Kasumi-1 (cell line): Measurements from ENCODE around the gene MAP7.
"Not testable (repeated sequence)": the region's sequence is repeated elsewhere in the genome, so short reads cannot be mapped to it uniquely, and the experiment has no call there.

ENCODE experiments used
- DNase-seq, 2 experiments: peaks; one replicate each; lab custom pipeline; 2025; lab: John Stamatoyannopoulos, UW

The MAP7 gene

DNA sequence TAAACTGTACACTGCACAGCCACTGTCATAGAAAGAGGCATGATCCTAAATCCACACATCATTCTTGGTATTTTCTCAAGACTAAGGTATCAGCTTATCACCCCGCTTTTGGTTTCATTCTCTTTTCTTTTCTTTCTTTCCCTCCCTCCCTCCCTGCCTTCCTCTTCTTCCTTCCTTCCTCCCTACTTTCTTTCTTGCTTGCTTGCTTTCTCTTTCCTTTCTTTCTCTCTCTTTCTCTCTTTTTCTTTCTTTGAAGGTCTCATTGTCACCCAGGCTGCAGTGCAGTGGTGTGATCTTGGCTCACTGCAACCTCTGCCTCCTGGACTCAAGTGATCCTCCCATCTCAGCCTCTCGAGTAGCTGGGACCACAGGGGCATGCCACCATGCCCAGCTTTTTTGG is 81.1 kb downstream of the MAP7 start:
- DNase-seq: no peak

DNA sequence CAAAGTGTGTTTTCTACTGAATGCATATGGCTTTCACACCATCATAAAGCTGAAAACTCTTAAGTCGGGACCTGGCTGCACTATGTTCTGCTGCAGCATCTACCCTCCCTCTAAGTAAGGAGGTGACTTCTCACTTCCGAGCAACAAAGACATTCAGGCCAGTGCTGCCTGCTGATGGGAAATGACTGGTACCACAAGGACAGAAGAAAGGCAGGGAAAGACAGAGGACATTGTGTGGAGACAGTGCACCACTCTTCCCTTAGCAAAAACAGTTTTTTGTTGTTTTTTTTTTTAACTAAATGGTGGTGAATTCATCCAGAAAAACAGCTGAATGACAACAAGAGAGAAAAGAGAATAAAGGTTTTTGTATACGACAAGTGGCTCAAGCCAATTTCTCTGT is 81.5 kb downstream of the MAP7 start:
- DNase-seq: no peak

DNA sequence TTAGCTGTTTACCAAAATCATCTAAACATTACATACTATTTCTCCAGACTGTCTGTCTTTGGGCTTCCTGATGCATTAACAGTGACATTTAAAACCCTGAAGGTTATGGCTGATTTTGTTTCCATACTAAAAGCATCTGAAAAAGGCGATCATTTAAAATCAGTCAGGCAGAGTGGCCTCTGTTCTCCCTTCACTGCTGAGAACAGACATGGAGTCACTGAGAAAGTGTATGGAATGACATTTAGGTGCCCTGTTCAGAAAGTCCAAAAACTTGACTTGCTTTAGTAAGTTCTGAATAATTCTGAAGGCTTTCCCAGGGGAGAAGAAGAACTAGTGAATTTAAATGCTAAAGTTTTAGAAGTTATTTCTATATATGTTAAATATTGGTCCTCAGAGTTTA is 83.0 kb downstream of the MAP7 start:
- DNase-seq: no peak

DNA sequence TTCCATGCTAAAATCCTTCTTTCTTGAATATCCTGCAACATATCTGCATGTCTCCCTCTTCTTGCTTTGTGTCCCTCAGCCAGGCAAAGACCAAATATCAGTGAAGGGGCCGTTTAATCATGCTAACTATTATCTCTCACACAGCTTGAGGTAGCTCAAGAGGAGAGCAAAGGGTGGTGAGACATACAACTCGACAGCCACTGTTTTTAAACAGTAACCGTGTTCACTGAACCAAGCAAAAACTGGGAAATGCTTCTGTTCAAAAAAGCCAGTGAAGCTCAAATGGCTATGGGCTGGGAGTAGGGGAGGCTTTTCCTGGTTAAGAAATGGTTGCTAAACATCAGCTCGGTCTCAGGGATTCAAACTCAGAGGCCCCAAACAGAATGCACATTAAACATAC is 83.4 kb downstream of the MAP7 start:
- no peak for DNase-seq

DNA sequence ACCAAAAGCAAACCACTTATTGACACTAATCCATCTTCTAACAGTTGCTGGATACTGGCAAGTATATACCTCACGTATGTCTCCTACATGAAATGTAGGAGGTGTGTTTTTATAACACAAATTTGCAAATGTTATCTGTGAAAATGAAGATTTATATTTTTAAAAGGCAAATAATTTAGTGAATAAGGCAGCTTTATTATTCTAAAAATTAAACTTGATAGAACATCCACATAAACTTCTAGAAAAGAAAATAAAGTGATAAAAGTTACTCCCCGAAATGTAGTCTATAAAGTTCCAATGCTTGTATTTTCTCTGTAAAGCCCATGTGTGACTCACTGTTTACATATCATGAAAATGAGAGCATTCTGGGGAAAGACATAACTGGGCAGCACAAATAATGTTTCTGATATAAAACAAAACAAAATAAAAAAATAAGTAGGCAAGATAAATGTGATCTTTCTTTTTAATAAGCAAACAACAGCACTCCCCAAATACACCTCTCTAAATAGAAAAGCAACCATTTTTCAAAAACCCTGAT is 84.4 kb downstream of the MAP7 start:
- DNase-seq: no peak

DNA sequence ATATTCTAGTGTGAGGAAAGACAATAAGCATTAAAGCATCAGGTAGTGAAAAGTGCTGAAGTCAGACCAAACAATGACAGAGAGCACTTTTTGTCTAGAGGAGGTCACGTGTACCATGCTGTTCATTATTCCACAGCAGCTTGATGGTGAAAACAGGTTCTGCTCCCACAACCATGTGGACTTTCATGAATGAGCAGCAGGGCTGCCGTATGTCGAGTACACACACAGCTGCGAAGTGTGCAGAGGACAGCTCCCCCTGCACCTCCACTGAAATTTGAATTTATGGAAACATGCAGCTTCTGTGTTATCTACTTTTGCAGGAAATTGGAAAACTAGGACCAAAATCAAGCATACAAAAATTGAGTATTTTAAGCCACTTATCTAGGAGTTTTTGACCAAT is 85.3 kb downstream of the MAP7 start:
- DNase-seq: no peak

DNA sequence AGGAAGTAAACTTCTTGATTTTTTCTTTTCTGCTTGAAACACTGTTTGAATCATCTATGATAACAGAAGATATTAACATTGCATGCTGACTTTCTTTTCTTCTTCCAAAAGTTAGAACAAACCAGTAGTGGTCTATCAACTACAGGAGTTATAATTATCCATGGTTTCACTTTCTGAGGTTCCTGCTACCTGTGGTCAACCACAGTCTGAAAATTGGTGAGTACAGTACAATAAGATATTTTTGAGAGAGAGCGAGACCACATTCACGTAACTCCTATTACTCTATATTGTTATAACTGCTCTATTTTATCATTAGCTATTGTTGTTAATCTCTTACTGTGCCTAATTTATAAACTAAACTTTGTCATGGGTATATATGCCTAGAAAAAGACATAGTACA is 86.1 kb downstream of the MAP7 start:
- peak in 1 of 2 experiments; percentile 4 for DNase-seq

DNA sequence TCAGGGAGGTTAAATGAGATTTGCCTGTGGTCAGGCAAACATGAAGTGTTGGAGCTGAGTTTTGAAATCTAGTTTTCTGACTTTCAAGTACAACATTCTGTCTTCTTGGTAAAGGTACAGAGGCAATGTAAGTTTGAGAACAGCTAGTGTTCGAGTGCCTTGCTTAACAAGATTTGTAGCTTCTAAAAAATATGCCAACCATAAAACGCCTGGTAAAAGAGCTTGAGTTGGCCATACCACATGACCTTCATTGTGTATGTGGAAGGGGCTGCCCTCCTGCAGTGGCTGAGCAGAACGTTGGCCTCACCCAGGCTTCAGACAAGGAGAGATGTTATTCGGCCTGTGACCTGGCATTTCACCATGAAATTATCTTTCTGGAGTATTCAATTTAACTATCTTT is 86.5 kb downstream of the MAP7 start:
- no peak for DNase-seq

DNA sequence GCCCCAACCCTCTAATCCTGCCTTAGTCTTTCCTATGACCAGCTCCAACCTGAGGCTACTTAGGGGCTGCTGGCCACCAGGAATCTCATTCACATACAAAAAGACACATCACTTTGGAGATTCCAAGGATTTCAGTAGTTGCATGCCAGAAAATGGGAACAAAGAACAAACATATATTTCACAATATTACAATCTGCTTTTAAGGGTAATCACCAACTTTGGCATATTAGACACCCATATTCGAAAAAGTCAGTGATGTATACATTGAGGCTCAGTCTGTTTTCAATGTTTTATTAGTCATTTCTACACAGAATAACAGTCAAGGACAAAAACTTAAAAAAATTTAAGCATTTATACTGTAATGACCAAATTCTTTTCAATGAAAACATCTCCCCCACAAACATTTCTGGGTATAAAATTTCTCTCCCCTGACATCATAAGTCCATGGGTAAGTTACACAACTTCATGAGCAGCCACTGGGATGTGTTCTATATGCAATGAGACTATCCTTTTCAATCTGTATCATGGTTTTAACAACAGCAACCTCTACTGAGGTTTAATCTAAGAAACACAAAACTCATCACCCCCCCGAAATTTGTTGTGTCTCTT is 103.5 kb downstream of the MAP7 start:
- DNase-seq: no peak

DNA sequence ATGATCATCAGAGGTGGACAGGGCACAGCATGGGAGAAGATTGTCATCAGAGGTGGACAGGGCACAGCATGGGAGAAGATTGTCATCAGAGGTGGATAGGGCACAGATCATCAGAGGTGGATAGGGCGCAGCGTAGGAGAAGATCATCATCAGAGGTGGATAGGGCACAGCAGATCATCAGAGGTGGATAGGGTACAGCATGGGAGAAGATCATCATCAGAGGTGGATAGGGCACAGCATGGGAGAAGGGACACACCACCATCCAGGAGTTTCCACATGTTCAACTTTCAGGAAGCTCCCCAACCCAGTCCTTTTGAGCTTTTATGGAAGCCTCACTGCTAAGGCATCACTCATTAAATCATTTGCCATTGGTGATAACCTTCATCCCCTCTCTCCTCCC is 104.1 kb downstream of the MAP7 start:
- DNase-seq: no peak

DNA sequence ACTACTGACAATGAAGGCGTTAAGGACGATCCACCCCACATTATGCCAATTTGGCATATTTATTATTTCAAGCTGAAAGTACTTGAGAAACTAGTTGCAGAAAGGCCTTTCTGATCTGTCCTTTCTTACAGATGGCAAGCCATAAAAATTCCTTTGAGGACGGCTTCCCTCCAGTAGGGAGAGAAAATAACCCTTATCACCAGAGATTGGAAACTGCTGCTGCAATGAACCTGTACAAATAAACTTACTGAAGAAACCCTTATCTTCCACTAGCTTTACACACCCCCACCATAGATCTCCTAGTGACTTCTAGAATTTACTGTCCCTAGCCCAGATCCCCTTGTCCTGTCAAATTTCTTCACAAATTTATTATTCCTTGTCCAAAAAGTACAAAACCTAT is 105.2 kb downstream of the MAP7 start:
- no peak for DNase-seq

DNA sequence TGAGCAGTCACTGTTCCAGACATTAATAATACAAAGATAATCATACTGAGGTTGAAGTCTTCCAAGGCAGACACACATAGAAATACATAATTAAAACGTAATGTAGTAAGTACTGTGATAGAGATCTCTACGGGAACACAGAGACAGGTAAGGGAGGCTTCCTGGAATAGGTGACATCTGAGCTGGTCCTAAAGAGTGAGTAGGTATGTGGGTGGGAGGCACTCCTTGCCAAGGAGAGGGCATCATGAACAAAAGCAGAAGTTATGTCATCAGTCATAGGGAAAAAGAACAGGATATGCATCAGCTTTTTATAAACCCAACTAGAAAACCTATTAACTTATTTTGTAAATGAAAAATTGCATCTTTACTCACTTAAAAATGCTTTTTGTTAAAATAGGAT is 110.0 kb downstream of the MAP7 start:
- DNase-seq: peak in 1 of 2 experiments; percentile 6

DNA sequence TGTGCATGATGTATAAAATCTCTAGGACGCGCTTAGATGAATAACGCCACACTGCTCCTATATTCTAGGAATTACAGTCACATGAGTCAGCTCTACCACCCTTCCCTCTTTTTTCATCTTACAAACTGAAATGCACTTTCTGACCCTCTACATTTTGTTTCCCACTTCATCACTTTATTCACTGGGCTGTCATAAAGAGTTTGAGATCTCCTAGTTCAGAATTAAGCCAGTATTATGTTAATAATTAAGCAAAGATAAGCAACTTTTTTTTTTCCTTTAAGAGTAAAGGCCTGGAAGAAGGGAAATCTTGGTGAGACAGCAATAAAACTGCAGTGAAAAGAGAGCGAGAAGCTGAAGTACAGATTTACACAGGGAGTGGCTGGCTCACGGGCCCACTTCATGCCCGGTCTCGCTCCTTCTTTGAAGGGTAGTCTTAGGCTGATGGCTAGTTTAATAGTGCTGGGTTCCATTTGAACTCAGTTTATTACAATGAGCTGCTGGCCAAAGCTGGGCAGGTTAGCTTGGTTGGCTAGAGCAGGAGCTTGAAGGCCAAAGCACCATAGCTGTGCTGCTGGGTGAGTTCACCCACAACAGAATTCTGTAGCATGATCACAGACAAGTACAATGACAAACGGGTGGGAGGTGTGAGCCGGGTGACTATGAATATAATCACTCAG is 110.6 kb downstream of the MAP7 start:
- no peak for DNase-seq

DNA sequence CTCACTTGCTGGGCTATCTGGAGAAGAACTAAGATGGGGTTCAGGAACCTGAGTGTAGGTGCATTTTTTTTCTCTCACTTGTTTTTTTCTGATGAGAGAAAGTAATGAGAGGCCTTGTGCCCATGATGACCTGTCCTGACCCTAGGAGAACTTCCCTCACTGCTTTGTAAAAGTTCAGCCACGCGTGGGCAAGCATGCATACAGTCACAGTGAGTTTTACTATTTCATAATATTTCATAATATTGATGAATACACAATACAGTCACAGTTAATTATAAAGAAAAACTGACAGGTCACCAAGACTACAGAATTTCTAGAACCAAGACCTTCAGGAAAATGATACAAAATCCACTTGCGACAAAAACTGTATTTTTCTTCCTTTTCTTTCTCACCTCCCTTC is 111.8 kb downstream of the MAP7 start:
- DNase-seq: no peak

DNA sequence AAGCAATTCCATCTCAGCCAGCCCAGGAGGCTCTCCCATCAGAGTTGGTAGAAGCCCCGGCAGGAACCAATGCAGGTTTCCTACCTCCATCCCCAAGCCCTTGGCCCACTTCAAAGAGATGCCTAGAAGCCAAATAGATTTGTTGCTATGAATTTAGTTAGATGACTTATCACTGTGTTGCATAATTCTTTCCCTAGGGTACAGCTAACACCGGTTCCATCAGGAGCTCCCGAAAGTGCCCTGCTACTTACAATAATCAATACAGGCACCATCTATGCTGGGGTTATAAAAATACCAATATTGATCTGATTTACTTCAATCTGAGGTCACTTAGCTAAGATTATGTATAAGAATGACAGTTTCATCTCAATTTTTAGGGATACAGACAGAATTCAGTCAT is 113.0 kb downstream of the MAP7 start:
- DNase-seq: no peak

DNA sequence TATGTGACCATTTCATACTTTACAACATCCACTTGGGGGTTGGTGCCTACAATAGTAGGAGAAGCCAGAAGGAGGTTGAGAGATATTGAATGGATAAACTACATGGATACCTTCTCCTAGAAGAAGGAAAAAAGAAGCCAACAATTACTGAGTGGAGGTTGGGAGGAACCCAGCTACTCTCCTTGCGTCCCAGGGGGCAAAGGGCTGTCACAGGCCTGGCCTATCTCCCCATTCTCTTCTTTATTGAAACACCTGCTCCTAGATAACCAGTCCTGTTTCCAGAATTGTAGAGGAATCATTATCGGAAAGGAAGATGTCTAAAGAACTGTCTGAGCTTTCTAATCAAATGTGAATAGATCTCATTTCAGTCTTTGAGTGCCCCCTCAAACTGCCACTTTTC is 115.1 kb downstream of the MAP7 start:
- no peak for DNase-seq

DNA sequence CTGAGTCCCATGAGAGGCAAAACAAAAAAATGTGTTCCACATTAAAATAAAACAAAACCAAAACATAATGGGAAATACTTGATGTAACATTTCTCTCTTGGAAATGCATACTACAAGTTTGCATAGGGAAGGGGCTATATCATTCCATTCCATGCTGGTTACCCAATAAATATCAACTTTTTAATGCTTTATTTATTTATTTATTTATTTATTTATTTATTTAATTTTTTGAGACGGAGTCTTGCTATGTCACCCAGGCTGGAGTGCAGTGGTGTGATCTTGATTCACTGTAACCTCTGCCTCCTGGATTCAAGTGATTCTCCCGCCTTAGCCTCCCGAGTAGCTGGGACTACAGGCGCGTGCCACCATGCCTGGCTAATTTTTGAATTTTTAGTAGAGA is 118.9 kb downstream of the MAP7 start:
- not testable (repeated sequence) for DNase-seq

DNA sequence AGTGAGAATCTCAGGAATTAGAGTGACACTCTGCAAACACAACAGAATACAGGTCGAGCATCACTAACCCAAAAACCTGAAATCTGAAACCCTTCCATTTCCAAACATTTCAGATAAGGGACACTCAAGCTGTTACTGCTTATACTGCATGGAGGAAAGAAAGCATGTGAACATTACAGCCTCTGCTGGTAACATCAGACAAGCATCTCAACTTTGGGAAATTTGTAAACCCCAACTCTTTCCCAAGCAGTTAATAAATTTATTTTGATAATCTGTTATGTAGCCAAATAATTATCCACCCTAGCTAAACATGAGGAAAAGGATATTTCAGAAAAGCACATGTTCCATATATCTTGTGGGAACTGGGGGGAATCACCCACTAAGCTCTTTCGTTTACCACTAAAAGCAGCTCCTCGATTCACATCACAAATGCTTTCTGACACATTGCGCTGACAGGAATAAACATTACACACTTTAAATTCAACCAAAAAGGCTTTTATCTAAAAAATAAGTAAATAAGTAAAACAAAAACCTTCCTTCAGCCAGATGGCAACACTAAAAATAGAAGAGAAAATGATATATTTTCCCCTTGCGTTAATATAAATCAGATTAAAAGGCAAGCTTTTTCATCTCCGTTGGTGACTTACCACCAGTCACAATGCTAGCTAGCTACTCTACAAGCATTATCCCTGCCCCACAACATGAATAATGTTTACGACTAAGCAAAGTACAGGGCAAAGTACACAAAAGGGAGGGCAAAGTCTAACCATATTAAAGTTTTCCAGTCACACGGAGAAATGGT is 120.8 kb downstream of the MAP7 start:
- DNase-seq: no peak

DNA sequence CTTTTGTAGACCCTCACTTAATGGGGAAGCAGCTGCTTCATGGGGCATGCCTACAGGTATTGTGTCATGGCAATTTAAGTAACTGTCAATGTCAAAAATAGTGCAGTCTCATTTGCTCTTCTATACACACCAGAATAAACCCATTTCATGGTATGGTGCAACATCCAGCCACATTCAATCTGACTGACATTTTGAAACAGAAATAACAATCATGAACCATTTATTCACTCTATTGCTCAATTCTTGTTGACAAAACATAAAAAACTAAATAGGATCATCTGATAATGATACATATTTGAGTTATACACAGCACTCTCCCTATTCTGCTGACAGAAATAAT is 122.9 kb downstream of the MAP7 start:
- no peak for DNase-seq

DNA sequence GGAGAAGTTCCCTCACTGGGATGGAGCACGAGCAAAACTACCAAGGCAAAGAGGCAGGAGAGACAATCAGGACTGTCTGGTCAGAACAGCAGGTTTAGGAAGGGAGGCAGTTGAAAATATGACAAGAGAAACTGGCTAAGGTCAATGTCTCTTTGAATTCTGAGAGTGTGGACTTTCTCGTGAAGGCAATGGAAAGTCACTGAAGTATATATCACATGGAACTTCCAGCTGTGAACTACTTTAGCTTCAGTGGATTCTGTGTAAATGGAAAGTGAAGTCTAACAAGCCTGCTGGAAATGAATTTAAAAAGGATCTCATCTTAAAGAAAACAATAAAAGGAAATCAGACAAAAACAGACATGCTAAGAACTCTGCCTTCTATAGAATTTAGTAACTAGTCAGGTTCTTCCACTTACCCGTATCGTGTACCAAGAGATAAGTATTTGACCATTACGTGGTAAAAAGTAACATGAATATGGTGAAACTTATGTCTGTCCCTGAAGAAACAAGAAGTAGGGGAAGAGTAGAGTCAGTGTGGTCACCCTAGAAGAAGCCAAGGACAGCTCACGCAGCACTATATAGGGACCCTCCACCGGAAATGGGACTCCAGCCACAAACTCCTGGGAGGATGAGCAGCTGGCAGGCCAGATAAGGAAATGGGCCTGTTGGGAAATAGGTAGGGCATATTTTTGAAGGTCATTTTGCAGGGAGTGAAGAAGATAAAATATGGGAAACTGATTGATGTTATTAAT is 123.4 kb downstream of the MAP7 start:
- DNase-seq: peak; percentile 28 to 64

DNA sequence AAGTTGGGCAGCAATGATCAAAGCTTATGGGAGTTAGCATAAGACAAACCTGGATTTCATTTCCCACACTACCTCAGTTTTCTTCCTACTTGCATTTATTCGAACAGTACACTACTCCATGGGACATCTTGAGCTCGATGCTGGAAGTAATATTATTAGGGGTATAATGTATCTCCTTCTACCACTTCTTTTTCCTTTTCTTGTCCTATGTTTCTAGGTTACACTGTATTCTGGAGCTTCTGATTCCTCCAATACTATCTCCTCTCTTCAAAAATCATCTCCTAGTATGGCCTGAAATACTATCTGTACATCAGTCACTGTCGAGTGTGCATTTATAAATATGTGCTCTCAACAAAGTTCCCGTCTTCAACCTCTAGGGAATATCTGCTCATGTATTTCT is 124.4 kb downstream of the MAP7 start:
- no peak for DNase-seq

DNA sequence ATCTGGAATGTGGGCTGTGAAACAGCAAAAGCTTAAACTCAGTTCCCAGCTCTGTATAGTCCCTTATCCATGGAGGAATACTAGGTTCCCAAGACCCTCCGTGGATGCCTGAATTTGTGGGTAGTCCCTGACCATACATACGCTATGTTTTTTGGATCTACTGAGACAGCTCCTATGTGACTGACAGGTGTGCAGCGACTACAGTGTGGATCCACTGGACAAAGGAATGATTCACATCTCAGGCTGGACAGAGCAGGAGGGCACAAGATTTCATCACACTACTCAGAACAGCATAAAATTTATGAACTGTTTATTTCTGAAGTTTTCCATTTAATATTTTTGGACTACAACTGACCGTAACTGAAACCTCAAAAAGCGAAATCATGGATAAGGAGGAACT is 125.3 kb downstream of the MAP7 start:
- DNase-seq: no peak

DNA sequence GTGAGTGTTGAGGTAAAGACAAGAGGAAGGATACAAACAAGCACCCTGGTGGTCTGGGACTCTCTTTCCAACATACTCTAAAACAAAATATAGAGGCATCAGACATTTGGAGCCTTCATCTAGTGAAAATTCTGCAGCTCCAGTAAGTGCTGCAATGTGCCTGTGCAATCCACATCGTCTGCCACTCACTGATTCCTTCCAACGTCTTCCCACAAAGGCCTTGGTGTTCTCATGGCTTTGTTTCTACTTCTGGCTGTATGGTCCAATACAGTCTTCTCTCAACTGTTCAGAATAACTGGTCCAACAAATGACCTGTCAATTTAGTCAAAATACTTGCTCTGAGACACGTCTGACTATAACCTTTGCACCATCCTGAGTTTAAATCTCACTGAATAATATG is 125.8 kb downstream of the MAP7 start:
- DNase-seq: no peak
